Thyroid gland (tissue), 4 donors: ENCODE data around the gene WFIKKN2. TPM values are rescaled to one million over a fixed set of nuclear protein-coding genes. Genes with fewer than 3 reads are reported as not detected.

ENCODE experiments used
- DNase-seq, 2 donors: peaks; one replicate each; pipeline ENCODE4 v3.0.0-alpha.2; 2019
- H3K27ac ChIP-seq, 3 donors: fragments of 200-600 bp; sonication (generic); 1 replicate in 2 of 3; 2 replicates in 1 of 3; pipeline ENCODE4 v1.5.1; 2016 to 2019; ENCODE audit warnings: mild to moderate bottlenecking in 1 of 3, moderate library complexity in 1 of 3
- H3K27me3 ChIP-seq: fragments of 200-600 bp; sonication (generic); one replicate; pipeline ENCODE4 v1.5.1; 2019
- H3K36me3 ChIP-seq, 2 donors: fragments of 200-600 bp; sonication (generic); one replicate each; pipeline ENCODE4 v1.5.1; 2016 to 2019
- H3K4me1 ChIP-seq, 2 donors: fragments of 200-600 bp; sonication (generic); one replicate each; pipeline ENCODE4 v1.5.1; 2017 to 2019
- H3K4me3 ChIP-seq, 3 donors: fragments of 200-600 bp; sonication (generic); replicated peaks in 1 of 3; 1 replicate in 2 of 3; 2 replicates in 1 of 3; pipeline ENCODE4 v1.5.1; 2016; ENCODE audit warnings: mild to moderate bottlenecking in 1 of 3
- H3K9me3 ChIP-seq: fragments of 200-600 bp; sonication (generic); one replicate; pipeline ENCODE4 v1.5.1; 2017
- POLR2A ChIP-seq, 2 donors: fragments of 450-650 bp; IDR thresholded peaks; one replicate each; pipeline ENCODE4 v1.6.1; 2017; ENCODE audit warnings: antibody characterized with exemption in 2 of 2, mild to moderate bottlenecking in 2 of 2, moderate library complexity in 1 of 2
- WGBS, 2 donors: methylation state at CpG; one replicate each; pipeline ENCODE4 v1.1.5; 2017; 5-methylcytosine and 5-hydroxymethylcytosine counted together
- intact Hi-C: fragments of 100-400 bp; cut with DNase I; formaldehyde crosslinking; loops from one replicate; pipeline ENCODE4 v1.15.1; 2023
- total RNA-seq, 4 donors: library from RNA; depleted of rRNA; stranded (reverse); fragments of >200 nt; gene quantifications; one replicate each; pipeline ENCODE4 v1.2.3, GENCODE V29; 2016
- TF ChIP-seq, protein P1 (sequence below), 6 experiments: fragments of 200-600 bp in 3 of 6; fragments of 450-650 bp in 3 of 6; sonication (generic) in 3 of 6; IDR thresholded peaks; one replicate each; pipeline ENCODE4 v1.5.1; 2016 to 2019; ENCODE audit warnings: antibody characterized with exemption in 6 of 6, mild to moderate bottlenecking in 2 of 6, inconsistent platforms in 1 of 6, moderate library complexity in 1 of 6

WFIKKN2 gene
- total RNA-seq, 4 donors from 2014 or later, result 0.11 TPM; not detected in 3

DNA sequence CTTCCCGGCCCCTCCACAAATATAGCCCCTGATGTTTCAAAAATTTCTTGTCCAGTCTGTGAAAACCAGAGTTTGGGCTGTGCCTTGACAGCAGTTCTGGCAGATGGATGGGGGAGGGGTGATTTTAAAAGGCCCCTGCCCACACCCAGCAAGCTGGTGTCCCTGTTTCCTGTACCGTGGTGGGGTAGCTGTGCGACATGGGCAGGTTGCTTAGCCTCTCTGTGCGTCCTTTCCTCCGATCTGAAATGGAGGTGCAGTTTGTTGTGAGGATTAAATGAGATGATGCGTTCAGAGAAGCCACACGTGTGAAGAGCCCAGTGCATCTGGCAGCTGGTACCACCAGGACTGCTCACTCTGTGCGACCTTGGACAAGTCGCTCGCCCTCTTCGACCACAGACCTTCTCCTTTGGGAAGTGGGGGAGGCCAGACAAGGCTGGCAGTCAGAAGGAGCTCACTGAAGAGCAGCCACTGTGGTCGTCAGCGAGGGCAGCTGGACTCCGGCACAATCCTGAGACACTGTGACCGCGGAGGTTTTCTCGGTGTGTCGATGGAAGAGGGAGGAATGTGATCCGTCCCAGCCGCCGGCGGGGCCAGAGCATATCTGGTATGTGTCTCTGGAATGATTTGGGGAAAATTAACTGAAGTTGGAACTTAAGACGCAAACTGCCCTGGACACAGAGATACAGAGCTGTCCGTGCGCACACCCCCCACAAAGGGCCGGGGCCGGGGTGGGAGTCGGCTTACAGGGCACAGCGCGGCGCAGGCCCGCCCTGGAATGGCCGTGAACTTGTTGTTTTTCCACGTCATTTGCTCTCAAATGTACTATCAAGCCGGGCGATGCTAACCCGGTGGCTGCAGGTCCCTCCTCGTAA, 721 bp upstream of the WFIKKN2 start:
- intact Hi-C loops, result loop anchor here (5.0 kb wide), 1 partner anchor 212 kb away; no protein-coding TSS in a partner anchor
- Histone ChIP-seq H3K4me1 (peaks cover 5 to 18% of the 10 kb centered on the region in 2 donors), H3K9me3 (no peaks in the 10 kb centered on the region), H3K27me3 (no peaks in the 10 kb centered on the region), H3K36me3 (no peaks in the 10 kb centered on the region), H3K27ac (peak overlapping the region in 1 of 3 donors; percentile 27), H3K4me3 (peak overlapping the region in 1 of 3 donors; percentile 24)
- 23% methylated on average over 32 to 38 of the region's 38 CpGs for WGBS, 2 donors
- peak; percentile 40 to 42 for DNase-seq
- TF ChIP-seq, protein P1, sequence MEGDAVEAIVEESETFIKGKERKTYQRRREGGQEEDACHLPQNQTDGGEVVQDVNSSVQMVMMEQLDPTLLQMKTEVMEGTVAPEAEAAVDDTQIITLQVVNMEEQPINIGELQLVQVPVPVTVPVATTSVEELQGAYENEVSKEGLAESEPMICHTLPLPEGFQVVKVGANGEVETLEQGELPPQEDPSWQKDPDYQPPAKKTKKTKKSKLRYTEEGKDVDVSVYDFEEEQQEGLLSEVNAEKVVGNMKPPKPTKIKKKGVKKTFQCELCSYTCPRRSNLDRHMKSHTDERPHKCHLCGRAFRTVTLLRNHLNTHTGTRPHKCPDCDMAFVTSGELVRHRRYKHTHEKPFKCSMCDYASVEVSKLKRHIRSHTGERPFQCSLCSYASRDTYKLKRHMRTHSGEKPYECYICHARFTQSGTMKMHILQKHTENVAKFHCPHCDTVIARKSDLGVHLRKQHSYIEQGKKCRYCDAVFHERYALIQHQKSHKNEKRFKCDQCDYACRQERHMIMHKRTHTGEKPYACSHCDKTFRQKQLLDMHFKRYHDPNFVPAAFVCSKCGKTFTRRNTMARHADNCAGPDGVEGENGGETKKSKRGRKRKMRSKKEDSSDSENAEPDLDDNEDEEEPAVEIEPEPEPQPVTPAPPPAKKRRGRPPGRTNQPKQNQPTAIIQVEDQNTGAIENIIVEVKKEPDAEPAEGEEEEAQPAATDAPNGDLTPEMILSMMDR (IDR thresholded peaks at IDR 0.05), result no peak
- no peak for TF ChIP-seq POLR2A (IDR thresholded peaks at IDR 0.05)

DNA sequence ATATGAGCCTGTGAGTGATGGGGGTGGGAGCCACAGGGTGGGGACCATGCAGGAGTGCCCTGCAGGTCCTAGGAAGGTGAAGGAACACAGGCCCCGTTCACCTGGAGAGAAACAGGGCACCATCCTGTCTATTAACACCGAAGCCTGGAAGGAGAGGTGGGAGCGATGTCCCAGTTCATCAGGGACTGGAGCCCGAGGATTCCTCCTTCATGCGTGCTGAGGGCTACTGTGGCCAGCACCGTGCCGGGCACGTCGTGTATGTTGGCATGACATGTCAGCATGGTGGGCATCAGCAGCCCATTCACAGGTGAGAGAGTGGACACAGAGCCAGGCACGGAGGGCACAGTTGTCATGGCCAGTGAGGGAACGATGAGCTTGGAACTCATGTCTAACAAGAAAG, 1.4 kb downstream of the WFIKKN2 start:
- H3K4me3 ChIP-seq, result no peak overlapping the region
- no peaks in the 10 kb centered on the region for H3K9me3 ChIP-seq
- H3K4me1 ChIP-seq, result peaks cover 5 to 16% of the 10 kb centered on the region in 2 donors
- intact Hi-C loops, result no loop called here
- no peak overlapping the region for H3K27ac ChIP-seq
- no peaks in the 10 kb centered on the region for H3K27me3 ChIP-seq
- no peaks in the 10 kb centered on the region for H3K36me3 ChIP-seq
- no peak for DNase-seq
- WGBS, 2 donors, result 90 to 100% methylated on average over 3 to 11 of the region's 11 CpGs
- TF ChIP-seq, protein P1 (IDR thresholded peaks at IDR 0.05), result no peak
- TF ChIP-seq POLR2A (IDR thresholded peaks at IDR 0.05), result no peak

DNA sequence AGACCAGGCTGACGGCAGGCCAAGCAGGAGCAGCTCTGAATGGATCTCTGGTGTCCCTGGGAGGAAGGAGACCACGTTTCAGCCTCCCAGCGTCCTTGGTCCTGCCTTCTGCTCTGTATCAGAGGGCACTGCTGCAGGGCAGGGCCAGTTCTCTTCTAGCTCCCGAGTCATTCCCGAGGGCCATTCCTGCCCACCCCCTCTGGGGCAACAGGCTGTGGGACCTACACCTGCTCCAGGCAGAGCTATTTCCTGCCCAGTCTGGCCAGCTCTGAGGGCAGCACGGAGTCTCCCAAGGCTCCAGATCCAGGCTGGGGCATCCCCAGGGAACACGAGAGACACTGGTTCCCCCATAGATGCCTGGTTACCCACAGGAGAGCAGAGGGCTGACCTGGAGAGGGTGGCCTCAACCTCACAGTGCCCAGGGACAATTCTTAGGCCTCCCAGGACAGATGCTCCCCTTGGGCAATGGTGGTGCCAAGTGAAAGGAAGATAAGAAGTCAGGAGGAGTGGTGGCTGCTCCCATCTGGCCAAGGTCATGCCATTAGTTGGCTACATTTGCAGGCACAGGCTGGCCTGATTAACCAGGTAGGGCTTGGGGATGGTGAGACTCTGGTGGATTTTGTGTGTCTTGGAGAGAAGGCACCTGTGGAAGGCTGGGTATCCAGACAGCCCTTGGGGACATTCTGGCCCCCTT, 2.0 kb downstream of the WFIKKN2 start:
- H3K36me3 ChIP-seq, result no peaks in the 10 kb centered on the region
- TF ChIP-seq, protein P1 (IDR thresholded peaks at IDR 0.05), result no peak
- H3K9me3 ChIP-seq, result no peaks in the 10 kb centered on the region
- H3K4me3 ChIP-seq, result no peak overlapping the region
- DNase-seq, result no peak
- intact Hi-C loops, result no loop called here
- 73 to 88% methylated on average over 2 to 3 of the region's 7 CpGs for WGBS, 2 donors
- peaks cover 5 to 16% of the 10 kb centered on the region in 2 donors for H3K4me1 ChIP-seq
- no peaks in the 10 kb centered on the region for H3K27me3 ChIP-seq
- no peak overlapping the region for H3K27ac ChIP-seq

DNA sequence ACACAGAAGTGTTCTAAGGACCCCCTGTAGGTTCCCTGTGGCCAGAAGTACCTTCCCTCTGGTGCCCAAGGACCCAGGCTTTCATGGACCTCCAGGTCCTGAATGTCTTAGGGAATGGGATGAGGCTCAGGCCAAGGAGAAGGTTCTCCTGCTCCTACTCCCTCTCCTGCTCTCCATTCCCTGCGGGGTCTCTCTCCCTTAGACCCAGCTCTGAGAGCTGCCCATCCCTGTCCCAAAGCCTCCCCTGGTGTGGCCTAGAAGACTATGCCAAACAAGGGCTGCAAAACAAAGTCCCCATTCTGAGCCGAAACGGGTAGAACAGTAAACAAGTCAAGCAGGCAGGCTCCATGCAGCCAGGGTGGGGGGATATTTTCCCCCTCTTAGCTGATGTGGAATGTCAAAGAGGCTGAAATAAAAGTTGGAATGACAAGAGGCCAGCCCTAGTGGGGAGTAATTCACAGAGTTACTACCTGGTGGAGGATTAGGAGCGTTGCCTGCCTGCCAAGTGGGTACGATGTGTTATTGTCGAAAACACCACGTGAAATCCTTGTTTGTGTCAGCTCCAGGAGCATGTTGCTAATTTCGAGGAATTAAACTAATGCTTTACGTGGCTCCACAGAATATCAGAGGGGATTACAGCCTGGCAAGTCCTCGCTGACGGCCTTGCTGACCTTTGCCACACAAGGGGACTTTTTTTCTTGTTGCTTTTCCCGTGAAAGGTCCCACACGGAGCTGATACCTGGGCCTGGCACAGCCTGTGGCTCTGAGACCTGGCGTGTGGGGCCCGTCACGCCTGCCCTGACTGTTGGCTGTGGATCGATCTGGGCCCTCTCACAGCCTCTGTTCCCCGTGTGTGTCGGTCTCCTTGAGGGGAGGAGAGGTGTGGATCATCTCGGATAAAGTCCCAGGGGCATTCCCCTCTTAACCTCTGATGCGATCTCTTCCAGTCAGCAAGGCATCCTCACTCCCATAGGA, 2.9 kb downstream of the WFIKKN2 start:
- Histone ChIP-seq H3K36me3 (no peaks in the 10 kb centered on the region), H3K27me3 (no peaks in the 10 kb centered on the region), H3K9me3 (no peaks in the 10 kb centered on the region), H3K4me1 (peaks cover 5 to 16% of the 10 kb centered on the region in 2 donors), H3K27ac (no peak overlapping the region), H3K4me3 (no peak overlapping the region)
- TF ChIP-seq, protein P1 (IDR thresholded peaks at IDR 0.05), result no peak
- no peak for TF ChIP-seq POLR2A (IDR thresholded peaks at IDR 0.05)
- no peak for DNase-seq
- intact Hi-C loops, result no loop called here
- WGBS, 2 donors, result 77 to 78% methylated on average over 21 of the region's 21 CpGs
